Limb (tissue), 2 donors: ENCODE results near the gene ME3.

Experiments
- DNase-seq, 2 donors: peaks; one replicate each; pipeline ENCODE4 v3.0.0-alpha.2; 2016; ENCODE audit errors: extremely low spot score in 2 of 2

ME3 gene

DNA sequence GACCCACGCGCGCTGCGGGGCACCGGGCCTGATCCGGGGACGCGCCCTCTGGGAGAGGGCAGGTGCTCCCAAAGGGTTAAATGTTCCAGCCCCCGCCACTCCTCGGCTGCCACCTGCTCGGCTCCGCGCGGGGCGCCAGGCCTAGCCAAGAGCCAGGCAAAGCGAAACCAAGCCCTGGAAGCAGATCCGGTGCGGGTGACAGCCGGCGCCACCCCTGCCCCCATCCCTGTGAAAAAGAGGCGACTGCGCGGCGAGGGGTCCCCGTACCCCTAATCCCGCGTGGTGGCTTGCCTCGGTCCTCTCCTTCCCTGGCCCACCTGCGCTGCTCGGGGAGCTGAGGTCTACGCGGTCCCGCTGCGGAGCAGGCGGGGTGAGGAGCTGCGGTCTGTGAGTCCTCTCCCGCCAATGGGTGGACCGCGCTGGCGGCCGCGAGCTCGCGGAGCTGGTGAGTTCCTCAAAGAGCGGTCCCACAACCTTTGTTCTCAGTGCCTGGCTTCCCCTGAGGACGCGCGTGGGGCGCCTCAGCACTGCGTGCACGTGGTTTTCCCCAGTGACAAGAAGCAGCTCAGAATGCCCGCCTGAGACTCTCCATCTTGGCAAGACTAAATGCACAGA, at the start of gene ME3:
Gene ME3 (minus strand): TSS at position 610 of the 615 bp plus-strand sequence.
- DNase-seq = peak; percentile 28 to 75

DNA sequence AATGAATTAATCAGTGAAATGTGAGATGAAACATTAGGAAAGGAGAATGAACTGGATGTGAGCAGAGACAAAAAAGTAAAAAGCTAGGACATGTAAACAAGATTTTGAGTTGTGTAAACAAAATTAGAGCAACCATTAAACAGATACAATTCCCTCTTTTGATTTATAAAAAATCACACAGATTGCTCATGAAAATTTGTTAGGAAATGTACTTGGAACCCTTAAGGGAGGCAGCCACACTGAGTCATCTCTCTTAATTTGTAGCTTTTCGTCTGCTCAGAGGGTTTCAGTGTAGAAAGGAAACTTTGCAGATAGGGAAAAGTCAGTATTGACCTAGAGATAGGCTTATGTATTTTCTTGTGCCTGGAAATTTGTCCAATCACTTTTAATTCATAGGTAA, 49.6 kb upstream of the ME3 start:
- DNase-seq = no peak

GRCh38 chr11:86720546-86720945, 48.1 kb upstream of the ME3 start:
- DNase-seq = peak in 1 of 2 donors; percentile 12

GRCh38 chr11:86719781-86720463, 47.5 kb upstream of the ME3 start:
- no peak for DNase-seq

- no peak for DNase-seq
Measured at GRCh38 chr11:86718999-86719398, 46.6 kb upstream of the ME3 start.

- no peak for DNase-seq
Measured at GRCh38 chr11:86718521-86718920, 46.1 kb upstream of the ME3 start.

DNA sequence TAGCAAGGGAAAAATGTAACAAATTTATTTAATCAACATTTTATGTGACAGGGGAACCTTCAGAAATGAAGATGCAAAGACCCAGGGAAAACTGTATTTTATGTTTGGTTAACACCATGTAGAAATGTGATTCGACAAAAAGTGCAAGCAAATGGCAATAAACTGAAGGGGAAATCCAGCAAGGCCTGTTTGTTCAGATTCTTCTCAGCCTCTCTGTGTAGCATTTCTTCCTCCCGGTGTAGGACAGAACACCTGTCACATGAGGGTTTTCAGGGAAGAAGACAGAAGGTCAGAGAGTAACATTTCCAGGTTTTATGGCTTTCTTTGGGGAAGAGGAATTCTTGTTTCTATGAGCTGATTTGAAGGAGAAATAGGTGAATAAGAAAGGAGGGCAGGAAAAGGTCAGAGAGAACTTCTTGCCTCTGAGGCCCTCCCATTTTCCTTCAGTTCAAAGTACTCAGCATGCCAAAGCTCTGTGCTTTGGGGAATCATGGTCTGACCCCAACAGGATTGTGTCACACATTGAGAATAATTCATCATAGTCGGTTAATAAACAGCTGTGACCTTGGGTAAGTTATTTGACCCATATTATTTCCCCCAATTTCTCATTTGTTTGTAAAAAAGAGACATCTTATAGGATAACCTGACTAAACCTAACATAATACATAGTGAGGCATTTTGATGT, 45.5 kb upstream of the ME3 start:
- DNase-seq = no peak

DNA sequence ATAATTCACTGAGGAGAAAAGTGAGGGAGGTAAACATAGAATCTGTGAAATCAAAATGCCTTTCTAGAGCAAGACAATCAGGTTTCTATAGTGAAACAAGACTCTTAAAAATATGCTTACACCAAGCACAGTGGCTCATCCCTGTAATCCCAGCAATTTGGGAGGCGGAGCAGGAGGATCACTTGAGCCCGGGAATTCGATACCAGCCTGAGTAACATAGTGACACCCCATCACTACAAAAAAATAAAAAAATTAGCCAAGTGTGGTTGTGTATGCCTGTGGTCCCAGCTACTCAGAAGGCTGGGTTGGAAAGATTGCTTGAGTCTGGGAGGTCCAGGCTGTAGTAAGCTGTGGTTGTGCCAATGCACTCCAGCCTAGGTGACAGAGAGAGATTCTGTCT, 43.2 kb upstream of the ME3 start:
- DNase-seq = no peak

GRCh38 chr11:86713552-86713951, 41.1 kb upstream of the ME3 start:
- DNase-seq = no peak

GRCh38 chr11:86710936-86711335, 38.5 kb upstream of the ME3 start:
- no peak for DNase-seq

GRCh38 chr11:86708669-86709068, 36.3 kb upstream of the ME3 start:
- DNase-seq = no peak

DNA sequence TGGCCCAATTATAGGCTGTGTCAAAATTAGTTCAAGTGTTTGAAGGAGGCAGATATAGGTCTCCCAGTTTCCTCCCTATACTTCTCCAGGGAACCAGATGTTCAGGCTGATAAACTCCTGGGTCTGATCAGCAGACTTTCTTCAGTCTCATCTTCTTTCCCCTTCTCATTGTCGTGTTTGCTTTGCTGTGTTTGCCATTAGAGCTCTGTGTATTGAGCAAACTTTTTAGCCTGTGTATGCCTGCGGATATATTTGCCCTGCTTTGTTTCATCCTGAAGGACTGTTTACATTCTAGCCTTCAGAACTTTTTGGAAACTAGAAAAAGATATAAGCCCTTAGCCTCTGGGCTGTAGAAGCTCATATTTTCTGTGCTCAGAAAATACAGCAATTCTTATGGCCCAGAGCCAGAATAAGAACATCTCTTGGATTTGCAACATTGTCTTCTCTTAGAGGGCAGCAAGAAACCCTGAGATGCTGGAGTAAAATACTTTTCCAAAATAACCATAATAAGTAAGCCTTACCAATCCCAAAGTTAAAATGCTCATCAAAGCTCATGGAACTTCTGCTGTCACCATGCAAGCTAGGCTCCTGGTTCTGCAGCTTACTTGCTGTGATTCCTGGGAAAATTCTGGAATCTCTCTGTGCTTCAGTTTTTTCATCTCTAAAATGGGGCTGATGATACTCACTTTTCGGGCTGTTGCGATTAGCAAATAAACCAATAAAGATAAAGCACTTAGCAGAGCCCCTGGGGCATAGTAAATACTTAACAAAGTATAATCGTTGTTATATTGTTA, 34.1 kb upstream of the ME3 start:
- no peak for DNase-seq

DNA sequence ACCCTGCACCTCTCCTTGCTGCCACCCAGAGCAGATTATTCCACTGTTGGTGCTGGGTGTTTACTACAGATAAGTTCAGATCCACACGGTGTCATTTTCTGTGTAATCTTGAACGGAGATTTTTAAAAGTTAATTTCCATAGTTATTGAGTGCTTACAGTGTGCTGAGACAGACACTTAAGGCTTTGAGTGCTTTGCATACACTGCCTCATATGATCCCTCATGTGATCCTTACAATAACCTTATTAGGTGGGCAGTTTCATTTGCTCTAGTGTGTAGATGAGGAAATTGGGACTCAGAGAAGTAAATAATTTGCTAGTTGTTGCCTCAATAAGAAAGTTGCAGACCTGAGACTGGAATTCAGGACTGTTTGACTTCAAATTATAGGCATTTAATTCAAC, 32.3 kb upstream of the ME3 start:
- no peak for DNase-seq

GRCh38 chr11:86703987-86704386, 31.6 kb upstream of the ME3 start:
- no peak for DNase-seq

- no peak for DNase-seq
Measured at GRCh38 chr11:86702220-86702983, 30.0 kb upstream of the ME3 start.

DNA sequence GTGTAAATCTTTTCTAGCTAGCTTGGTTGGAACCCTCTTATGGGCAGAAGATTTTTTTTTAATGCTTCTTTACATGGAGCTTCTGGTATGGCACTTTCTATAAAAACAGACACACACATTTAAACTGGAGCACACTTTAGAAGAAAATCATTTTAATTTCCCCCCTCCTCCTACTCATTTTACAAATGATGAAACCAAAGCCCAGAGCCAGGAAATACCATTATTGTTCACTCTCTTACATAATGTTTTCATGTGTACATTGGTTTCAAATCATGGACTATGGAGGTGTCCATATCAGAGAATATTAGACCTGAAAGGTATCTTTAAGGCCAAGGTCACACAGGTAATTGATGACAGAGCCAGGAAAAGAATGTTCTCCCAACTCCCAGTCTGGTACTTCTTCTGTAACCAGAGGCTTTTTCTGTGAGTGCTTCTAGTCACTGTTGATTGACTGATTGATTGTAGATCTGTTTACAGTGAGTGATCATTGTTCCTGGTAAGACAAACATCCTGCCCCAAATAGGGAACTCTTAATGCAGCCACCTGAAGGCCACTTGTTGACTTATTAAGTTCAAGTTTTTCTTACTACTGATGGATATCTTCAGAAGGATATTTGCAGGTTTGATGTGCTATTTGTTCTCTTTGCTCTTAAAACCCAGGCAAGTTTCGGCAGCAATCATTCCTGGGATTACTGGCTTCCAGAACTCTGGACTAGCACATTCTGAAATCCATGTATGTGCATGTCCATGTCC, 26.8 kb upstream of the ME3 start:
- no peak for DNase-seq

DNA sequence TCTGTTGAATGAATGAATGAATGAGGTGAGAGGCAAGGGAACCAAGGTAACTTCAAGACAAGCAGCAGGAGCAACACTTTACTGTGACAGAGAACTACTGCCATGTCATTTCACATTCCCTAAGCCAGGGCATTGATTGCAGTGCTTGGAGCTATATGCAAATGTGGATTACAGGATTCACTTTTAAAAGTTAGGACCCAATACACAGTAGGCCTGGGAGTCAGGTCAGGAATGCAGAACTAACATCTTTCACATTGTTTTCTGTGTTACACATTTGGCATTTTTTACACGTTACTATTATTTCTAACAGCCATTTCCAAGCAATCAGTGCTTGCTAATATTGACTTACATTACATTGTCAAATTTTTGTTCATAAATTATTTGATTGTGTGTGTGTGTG, 26.2 kb upstream of the ME3 start:
- no peak for DNase-seq

- no peak for DNase-seq
Measured at GRCh38 chr11:86696451-86696850, 24.0 kb upstream of the ME3 start.

DNA sequence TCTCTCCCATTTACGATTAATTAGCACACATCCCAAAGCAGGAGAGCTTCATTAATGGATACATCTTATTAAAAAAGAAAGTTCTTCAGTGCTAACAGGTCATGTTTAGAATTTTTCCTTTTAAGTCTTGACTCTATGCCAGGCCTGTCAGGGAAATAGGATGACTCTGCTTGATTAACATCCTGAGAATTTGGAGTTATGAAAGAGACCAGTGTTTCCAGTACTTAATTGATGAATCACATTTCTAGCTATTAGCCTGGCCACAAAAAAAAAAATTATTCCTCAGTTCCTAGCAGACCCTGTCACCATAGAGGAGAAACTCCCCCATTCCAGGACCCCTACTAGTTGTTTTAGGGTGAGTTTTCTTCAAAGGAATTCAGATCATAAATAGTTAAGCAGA, 23.6 kb upstream of the ME3 start:
- peak in 1 of 2 donors; percentile 27 for DNase-seq

DNA sequence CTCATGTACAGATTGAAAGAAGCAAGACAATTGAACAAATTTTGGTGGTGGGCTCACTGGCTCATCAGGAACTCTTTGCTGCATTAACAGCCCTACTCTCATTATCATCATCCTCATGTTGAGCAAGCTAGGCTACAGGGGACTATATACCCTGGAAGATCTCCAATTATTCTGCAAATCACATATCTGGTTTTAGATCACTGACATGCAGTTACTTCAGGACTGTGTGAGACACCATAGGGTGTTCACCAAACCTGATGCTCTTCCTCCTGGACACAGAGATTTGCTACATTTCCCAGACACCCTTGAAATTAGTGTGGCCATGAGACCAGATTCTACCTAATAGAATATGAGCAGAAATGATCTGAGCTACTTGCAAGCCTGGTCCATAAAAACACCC, 23.0 kb upstream of the ME3 start:
- no peak for DNase-seq

DNA sequence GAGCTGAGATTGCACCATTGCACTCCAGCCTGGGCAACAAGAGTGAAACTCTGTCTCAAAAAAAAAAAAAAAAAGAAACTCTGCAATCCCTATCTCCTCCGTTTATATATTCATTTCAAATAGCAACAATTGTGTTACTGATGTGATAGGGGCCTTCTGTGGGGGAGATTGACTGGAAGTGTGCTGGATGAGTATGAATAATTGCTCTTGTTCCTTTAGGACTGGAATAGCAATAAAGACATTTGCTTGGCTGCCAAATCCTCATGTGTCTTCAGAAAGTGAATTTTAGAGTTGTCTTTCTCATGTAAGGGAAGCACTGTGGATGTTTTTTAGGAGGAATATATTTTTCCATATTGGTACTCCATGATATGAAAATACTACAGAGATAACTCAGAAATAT, 21.1 kb upstream of the ME3 start:
- DNase-seq = no peak
